DMS153 (cell line): Measurements from ENCODE around the gene DMPK.

Experiments
- DNase-seq: peaks from one replicate; lab custom pipeline; 2025; lab: John Stamatoyannopoulos, UW

DMPK gene, protein sequence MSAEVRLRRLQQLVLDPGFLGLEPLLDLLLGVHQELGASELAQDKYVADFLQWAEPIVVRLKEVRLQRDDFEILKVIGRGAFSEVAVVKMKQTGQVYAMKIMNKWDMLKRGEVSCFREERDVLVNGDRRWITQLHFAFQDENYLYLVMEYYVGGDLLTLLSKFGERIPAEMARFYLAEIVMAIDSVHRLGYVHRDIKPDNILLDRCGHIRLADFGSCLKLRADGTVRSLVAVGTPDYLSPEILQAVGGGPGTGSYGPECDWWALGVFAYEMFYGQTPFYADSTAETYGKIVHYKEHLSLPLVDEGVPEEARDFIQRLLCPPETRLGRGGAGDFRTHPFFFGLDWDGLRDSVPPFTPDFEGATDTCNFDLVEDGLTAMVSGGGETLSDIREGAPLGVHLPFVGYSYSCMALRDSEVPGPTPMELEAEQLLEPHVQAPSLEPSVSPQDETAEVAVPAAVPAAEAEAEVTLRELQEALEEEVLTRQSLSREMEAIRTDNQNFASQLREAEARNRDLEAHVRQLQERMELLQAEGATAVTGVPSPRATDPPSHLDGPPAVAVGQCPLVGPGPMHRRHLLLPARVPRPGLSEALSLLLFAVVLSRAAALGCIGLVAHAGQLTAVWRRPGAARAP

DNA sequence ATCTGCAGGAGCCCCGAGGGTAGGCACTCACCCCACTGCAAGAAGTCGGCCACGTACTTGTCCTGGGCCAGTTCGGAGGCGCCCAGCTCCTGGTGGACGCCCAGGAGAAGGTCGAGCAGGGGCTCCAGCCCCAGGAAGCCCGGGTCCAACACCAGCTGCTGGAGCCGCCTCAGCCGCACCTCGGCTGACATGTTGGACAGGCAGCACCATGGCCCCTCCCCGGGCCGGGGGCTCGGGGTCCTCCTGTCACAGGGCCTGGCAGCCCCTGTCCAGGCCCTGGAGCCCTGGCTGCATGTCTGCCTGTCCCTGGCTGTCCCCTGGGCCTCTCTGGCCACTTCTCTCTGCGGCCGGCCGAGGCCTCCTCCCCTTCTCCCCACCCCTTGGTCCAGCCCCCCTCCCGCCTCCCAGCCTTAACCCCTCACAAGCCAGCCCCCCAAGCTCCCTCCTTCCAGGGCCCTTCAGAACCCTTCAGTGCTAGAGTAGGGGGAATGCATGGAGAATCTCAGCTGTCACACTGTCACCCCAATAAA, at the start of gene DMPK:
Gene DMPK (minus strand): TSS at position 329 of the 530 bp plus-strand sequence. CDS start 138 bp downstream, at position 191.
- no peak for DNase-seq

DNA sequence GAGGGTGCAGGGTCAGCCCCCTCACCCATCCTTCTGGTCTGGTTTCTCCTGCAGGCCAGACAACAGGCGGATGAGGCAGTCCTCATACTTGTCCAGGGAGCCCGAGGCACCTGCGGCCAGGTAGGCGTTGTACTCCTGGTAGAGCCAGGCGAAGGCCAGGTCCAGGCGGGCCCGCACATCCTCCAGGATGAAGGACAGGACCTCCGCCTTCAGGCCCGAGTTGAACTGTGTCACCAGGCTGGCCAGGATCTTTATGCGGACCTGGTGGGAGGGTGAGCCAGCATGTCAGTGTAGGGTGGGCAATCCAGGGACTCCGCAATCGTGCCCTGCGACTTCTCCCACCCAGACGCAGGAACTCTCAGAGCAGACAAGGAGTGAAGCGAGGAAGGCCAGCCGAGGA, 46.7 kb upstream of the DMPK start:
- DNase-seq = no peak

DNA sequence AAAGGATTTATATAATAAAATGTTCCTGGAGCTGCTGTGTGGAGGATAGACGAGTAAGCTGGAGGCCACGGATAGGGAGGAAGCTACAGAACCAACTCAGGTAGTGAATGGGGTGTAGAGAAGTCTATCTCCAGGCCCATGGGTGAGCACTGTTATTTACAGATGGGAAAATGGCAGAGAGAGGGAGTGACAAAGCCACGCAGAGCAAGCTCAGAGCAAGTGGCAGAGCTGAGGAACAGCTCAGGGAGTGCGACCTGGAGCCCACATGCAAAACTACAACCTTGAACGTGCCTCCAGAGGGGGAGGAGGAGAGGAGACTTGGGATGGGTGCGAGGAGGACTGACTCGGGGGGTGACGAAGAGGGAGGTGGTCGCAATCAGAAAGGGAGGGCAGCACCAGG, 46.2 kb upstream of the DMPK start:
- DNase-seq = no peak

DNA sequence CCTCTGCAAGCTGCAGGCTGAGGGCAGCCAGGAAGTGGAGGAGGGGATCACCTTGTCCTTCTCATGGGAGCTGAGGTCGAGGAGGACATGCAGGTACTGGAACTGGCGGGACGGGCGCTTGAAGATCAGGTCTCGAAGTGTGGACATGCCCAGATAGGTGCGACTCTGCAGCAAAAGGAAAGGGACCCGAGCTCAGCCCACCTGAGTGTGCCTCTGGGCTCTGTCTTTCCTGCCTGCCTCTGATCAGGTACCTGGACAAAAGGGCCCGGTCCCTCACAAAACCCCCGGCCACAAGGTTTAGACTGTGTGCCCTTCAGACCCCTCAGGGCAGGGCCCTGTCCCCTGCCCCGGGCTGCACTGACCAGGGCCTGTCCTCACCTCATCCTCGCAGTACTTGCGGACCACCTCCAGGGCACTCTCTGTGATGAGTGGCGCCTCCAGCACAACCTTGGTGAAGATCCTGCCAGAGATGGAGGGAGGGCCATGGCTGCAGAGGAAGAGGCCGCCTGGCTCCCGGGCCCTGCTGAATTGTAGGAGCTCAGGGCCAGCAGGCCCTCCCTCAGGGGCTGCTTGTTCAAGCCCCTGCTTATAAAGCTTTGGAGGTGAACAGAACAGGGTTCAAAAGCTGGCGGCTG, 45.3 kb upstream of the DMPK start:
- DNase-seq = no peak

DNA sequence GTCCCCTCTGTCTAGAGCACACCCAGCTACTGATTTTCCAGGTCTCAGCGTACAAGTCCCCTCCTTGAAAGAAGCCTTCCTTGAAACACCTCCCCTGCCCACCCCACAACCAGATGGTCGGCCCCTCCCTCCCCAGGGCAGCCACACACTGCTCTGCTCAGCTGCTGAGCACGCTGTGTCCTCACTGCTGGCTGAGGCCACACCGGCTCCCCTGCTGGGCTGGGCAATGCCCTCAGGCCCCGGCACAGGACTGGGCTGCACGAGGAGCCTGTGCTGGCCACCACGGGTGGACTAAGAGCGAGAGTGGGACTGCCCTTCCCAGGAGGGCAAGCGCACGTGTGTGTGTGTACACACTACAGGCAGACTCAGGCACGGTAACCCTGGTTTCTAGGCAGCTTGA, 44.6 kb upstream of the DMPK start:
- DNase-seq = no peak

DNA sequence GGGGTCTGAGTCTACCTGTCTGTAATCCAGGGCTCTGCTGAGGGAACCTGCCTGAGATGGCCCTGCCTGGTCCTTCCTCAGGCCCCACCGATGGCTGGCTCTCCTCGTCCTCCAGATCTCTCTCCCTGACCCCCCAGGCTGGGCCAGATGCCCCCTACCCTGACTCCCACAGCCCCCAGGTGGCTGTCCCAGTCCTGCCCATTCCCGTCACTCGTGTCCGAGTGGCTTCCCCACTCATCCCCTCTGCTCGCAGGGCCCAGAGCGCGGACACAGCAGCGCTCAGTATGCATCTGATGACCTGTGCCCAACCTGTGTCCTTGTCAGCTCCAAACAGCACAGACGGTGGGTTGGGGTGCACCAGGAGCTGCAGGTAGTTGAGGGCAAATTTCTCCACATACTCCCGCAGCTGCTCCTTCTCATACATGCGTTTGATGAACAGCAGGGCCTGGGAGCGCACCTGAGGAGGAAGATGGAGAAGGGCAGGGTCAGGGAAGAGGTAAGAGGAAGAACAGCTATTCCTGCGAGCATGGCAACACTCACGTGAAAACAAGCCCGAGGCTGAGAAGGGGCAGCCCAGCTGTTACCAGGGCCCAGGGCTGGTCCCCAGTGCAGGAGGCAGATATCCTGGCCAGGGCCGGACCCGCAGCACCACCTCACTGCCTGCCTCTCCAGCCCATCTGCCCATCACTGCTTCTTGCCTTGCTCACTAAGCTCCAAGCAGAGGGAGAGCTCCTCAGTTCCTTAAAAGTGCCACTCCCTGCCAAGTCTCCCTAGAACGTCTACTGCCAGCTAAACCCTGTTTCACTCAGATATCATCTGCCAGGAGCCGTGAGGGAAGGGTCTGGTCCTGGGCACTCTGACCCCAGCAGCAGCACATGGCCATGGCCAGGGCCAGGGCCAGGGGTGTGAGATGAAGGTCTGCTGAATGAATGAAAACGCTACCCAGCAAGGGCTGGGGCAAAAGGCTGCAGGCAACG, 43.9 kb upstream of the DMPK start:
- no peak for DNase-seq

DNA sequence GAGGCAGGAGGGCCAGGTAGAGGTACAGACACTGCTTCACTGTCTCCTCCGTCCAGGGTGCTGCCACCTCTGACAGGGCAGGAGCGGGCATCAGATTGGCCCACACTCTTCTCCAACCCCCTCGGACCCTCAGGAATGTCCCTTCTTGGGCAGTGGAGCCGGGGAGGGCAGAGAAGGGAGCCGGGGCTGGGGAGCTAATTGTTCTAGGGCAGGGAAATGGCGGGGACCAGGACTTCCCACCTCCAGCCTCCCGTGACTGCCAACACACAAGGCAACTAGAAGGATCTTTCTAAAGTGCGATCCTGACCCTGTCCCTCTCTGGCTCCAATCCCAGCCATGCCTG, 42.9 kb upstream of the DMPK start:
- no peak for DNase-seq

DNA sequence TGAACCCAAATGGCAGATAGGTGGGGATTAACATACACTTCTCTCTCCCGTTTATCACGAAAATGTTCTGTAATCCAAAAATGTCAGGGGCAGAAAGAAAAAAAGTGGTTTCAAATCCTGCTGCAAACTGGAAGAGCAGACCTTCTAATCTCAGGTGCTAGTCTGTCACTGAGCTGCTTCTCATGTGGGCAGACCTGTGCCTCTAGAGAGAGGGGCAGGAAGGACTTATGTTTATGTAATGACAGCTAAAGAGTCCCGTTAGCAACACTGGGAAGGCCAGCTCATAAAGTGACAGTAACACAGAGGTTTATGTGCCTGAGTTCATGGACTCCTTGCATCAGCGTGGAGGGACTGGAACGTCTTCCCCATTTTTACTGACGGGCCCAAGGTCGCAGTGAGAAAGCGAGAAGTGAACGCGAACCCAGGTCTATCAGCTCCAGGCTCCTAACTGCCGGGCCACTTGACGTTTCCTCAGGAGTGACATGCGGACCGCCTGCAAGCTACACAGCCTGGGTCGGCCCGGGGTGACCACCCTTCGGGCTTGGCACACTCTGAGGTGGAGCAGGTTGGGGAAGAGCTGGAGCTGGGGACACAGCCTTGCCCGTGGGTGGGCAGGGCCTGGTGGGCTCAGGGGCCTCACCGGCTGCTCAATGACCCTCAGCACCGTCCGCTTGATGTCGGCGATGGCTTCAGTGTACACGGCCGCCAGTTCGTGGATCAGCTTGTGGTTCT, 42.4 kb upstream of the DMPK start:
- DNase-seq = no peak

DNA sequence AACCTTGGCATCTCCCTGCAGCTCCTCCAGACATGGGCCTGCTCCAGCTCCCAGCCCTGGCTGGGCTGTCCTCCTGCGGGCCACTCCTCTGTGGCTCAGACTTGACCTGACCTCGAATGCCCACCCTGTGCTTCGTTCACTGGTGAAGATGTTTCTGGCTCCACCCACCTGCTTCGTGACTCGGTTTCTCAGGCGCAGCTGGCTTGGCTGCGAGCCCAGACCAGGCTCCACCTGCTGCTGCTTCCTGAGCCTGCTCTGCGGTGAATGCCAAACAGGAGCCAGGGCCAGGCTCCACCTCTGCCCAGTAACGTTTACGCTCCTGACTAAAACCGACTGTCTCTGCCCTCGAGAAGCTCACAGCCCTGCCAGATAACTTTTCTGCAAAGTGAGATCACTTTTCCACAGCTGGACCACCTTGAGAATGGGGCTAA, 41.8 kb upstream of the DMPK start:
- DNase-seq = peak; percentile 58

DNA sequence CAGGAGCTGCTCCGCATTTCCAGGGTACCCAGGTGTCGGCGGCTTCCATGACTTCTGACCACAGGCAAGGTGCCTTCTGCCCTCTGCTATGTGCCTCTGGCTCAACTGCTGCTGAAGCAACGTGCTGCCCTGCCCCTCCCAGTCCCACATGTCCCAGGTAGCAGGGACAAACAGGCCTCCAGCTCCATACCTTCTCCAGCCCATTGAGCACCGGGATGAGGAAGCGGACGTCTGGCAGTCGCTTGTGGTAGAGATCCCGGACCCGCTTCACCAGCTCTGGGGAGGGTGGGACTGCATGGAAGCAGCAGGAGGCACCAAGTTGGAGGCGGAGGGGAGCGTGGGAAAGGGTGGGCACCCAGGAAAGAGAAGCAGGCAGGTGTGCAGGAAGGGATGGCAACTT, 40.9 kb upstream of the DMPK start:
- no peak for DNase-seq

DNA sequence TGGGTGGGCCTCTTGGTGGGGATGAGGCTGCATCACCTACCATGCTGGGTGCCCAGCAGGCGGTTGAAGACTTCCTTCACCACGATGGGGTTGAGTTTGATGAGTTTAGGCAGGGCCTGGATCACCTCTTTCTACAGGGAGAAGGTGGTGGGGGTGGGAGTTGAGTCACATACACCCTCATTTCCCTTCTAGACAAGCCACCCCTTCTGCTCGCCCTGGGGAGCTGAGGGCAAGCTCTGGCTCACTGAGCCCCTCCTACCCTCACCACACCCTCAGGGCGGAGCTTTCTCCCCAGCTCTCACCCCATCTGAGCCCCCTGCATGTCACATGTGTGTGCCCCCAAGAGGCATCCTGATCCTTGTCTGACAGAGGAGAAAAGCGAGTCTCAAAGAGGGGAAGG, 40.4 kb upstream of the DMPK start:
- no peak for DNase-seq

DNA sequence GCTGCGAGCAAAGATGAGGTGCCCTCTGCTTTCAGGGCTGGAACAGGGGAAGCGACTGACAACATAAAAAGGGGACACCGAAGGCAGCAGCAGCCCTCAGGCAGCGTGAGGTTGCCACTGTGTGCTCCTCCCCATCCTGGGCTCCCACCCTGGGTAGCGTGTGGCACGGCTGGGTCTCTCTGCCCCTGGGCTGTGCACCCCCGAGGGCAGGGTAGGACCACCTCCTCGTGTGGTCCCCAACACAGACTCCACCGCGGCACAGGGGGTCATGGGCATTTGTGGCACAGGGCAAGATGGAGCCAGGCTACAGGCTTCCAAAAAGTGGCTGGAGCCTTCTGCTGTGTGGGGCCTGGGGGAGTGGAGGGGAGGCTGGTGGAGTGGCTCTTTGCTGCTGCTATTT, 39.3 kb upstream of the DMPK start:
- no peak for DNase-seq

DNA sequence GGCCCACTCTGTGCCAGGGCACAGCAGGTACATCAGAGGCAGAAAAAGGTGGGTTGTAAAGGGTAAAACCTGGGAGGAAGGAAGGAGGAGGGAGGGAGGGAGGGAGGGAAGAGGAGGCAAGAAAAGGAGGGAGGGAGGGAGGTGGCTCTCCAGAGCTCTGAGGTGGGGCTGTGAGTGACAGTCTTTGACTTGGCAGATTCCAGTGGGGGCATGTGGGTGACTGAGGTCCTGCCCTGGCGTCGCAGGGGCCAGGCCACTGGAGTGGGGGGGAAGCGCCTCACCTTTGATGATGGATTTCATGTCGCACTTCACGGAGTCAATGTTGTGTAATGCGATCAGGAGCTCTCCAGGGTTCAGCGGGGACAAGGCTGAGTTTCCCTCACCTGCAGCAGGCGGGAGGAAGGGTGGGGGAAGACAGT, 38.8 kb upstream of the DMPK start:
- DNase-seq = no peak

DNA sequence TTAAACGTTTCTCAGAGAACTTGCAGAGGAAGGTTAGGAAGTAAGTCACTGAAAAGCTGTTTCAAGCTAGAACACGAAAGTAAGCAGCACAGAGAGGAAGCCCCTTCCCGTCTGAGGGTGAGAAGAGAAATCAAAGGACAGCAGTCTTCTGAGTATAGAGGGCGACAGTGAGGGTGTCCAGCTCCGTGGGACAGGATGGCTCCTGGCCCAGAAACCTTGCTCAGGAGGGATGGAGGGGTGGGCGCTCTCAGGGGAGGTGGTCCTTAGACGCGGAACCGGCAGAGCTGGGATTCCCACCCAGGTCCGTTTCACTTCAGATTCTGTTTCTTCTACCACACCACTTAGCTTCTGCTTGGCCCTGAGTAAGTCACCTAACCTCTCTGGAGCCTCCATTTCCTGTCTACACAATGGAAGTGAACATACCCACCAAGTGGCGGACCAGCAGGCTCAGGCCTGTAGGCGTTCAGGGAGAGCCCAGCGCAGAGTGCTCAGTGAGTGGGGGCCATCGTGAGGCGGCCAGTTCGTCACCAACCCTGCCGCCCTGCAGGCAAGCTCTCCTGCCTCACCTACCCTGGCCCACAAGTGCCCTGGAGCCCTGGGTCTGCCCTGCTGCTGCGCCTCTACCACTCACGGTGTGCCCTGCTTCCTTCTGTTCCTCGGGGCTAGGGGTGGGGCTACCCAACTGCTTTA, 38.3 kb upstream of the DMPK start:
- peak; percentile 50 for DNase-seq

DNA sequence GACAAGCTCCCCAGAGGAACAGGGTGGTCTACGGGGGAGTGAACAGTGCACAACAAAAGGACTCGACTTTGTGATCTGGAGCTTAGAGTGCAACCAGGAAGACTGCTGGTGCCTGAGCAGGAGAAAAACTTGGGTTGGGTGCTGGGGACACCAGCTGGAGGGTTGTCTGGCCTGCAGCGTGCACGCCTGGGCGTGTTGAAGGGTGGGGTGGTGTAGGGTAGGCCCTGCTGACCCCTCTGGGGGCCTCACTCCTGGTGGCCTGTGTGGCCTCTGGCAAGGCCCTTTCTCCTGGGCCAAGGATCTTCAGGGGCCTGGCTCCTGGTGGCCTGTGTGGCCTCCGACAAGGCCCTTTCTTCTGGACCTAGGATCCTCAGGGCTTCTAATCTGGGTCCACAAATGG, 37.5 kb upstream of the DMPK start:
- no peak for DNase-seq

DNA sequence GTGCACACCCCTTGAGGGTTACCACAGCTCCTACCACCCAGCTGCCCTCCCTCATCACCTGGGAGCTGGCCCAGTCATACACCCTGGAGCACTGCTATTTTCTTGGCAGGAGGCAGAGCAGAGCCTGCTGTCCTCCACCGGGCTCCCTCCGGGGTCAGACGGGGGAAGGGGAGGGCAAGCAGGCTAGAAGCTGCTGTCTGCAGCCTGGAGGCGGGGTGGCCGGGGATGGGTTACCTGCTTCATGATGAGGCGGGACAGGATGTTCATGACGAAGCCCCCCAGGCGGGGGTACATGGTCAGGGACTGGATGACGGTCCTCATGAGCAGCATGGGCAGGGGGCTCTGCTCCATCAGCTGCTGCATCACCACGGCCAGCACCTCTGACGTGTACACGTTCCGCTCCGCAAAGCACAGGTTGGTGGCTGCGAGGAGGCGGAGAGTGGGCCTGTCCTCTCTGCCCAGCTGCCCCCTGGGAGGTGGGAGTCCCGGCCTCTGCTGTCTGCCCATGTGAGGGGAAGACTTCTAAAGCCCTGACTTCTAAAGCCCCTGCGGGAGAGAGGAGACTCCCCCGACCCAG, 35.5 kb upstream of the DMPK start:
- DNase-seq = no peak

DNA sequence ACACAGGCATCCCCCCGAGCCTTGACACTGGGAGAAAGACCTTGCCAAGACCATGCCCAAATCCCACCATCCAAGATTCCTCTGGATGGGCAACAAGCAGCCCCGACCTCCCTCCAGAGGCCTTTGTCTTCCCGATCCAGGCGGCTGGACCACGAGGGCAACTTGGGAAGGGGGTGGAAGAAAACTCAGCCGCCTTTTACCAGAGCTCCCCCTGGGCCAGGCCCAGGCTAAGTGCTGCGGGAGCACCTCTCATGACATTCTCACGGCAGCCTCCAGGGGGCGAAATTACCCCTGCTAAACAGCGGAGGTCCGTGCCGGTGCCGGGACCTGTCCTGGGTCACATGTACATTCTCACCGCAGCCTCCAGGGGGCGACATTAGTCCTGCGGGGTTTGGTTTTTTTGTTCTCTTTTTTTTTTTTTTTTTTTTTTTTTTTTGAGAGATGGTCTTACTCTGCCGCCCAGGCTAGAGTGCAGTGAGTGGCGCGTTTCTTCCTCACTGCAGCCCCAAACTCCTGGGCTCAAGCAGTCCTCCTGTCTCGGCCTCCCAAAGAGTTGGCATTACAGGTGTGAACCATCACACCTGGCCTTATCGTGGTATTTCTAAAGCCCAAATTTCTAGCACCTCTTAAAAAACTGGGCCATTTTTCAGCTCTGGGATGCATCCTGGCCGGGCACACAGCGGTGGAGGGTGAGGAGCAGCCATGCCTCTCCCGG, 34.9 kb upstream of the DMPK start:
- DNase-seq = peak; percentile 65

DNA sequence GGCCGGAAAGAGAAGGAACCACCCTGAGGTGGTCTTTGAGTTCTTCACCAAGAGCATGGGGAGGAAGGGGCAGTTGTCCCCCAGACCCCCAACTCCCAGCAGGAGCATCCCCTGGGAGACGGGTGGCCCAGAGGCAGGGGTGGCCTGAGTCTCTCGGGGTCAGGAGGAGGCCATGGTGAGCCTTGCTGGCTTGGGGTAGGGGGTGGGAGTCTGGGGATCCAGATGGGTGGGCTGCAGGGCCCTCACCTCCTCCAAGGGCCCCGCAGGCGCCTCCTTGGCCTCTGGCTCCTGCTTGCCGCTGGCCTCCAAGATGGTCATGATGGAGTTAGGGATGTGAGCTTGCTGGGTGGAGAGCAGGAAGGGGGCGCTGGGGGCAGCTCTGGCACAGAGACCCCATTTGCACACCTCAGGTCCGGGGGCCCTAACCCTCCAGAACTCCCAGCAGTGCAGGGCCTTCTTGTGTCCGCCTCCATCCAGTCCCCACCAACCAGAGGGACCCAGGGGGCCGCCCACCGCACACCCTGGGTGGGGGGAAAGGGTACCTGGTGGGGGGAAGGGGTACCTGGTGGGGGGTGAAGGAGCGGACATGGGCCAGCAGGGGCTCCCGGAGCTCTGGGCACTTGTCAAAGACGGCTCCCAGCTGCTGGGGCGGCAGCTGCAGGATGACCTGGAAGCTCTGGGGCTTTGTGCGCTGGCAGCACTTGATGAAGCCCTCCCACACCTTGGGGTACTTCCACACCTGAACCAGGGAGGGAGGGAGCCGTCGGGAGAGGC, 34.1 kb upstream of the DMPK start:
- DNase-seq = no peak
